K562 (cell line): ENCODE measurements around the gene SH3BGR. TPM values are rescaled to one million over a fixed set of nuclear protein-coding genes. Genes with fewer than 3 reads are reported as not detected.

Source experiments
- CEBPG ChIP-seq, 3 experiments: fragments of 200-800 bp in 1 of 3; sonication (Bioruptor generic) in 1 of 3; sonication (generic) in 1 of 3; formaldehyde crosslinking in 1 of 3; IDR thresholded peaks in 2 of 3; conservative IDR thresholded peaks in 1 of 3; 2 replicates each; pipeline versions ENCODE4 v1.6.1 to v1.8.0; 2016 to 2022; ENCODE audit warnings: missing compliant biosample characterization in 2 of 3, missing genetic modification characterization in 2 of 3, mild to moderate bottlenecking in 1 of 3, missing genetic modification reagents in 1 of 3
- FOXP1 ChIP-seq: sonication (generic); formaldehyde crosslinking; IDR thresholded peaks from 2 replicates; pipeline ENCODE4 v1.8.0; 2022; ENCODE audit warnings: mild to moderate bottlenecking, missing genetic modification reagents
- HMG20B ChIP-seq: fragments of 250-450 bp; sonication (Bioruptor Pico); IDR thresholded peaks from 2 replicates; pipeline ENCODE4 v1.5.0; 2021; ENCODE audit warnings: mild to moderate bottlenecking
- RNF2 ChIP-seq: sonication (generic); IDR thresholded peaks from 2 replicates; pipeline ENCODE4 v1.6.1; 2016
- ZNF217 ChIP-seq: sonication (generic); formaldehyde crosslinking; IDR thresholded peaks from 2 replicates; pipeline ENCODE4 v1.8.0; 2022; ENCODE audit warnings: mild to moderate bottlenecking, missing genetic modification reagents
- polyA plus RNA-seq, 8 experiments: library from polyadenylated mRNA; depleted of rRNA in 4 of 8; stranded (reverse) in 5 of 8; unstranded in 3 of 8; fragments of >200 nt; fragmentation: Nextera tagmentation in 2 of 8; fragmentation: Illumina TruSeq in 1 of 8; extraction: Ambion mirVana in 2 of 8; extraction: Trizol in 1 of 8; gene quantifications; 2 replicates each; pipeline versions ENCODE4 v1.2.1 to v1.2.3, GENCODE V29; 2011 to 2014; ENCODE audit warnings: inconsistent platforms in 1 of 8, missing spikeins in 1 of 8
- total RNA-seq, 7 experiments: library from RNA; depleted of rRNA in 6 of 7; stranded (reverse); fragments of >200 nt in 6 of 7; fragmentation: Illumina TruSeq in 2 of 7; extraction: Trizol in 2 of 7; gene quantifications; 2 replicates each; pipeline versions ENCODE4 v1.2.1 to v1.2.3, GENCODE V29; 2011 to 2021; ENCODE audit warnings: low replicate concordance in 1 of 7
- TF ChIP-seq, protein P1 (sequence below): fragments of 450-650 bp; IDR thresholded peaks from 2 replicates; pipeline ENCODE4 v1.6.1; 2017; ENCODE audit warnings: antibody characterized with exemption, mild to moderate bottlenecking
- TF ChIP-seq, protein P2 (sequence below): fragments of 450-650 bp; formaldehyde crosslinking; IDR thresholded peaks from 2 replicates; pipeline ENCODE4 v1.4.0; 2022; ENCODE audit warnings: missing genetic modification characterization
- TF ChIP-seq, protein P3 (sequence below): fragments of 450-650 bp; IDR thresholded peaks from 2 replicates; pipeline ENCODE4 v1.6.1; 2017; ENCODE audit warnings: mild to moderate bottlenecking, moderate library complexity
- TF ChIP-seq, protein P4 (sequence below), 2 experiments: fragments of 450-650 bp; IDR thresholded peaks; 2 replicates each; pipeline ENCODE4 v1.6.1; 2016; ENCODE audit warnings: mild to moderate bottlenecking in 2 of 2, borderline replicate concordance in 1 of 2, low read depth in 1 of 2, moderate library complexity in 1 of 2

The SH3BGR gene
- total and polyA plus RNA-seq, 9 of the 15 experiments (the other 6 are each of a cell fraction or from before 2014, with no cell fraction given): 6.6 to 42.9 (median 25.6) TPM

DNA sequence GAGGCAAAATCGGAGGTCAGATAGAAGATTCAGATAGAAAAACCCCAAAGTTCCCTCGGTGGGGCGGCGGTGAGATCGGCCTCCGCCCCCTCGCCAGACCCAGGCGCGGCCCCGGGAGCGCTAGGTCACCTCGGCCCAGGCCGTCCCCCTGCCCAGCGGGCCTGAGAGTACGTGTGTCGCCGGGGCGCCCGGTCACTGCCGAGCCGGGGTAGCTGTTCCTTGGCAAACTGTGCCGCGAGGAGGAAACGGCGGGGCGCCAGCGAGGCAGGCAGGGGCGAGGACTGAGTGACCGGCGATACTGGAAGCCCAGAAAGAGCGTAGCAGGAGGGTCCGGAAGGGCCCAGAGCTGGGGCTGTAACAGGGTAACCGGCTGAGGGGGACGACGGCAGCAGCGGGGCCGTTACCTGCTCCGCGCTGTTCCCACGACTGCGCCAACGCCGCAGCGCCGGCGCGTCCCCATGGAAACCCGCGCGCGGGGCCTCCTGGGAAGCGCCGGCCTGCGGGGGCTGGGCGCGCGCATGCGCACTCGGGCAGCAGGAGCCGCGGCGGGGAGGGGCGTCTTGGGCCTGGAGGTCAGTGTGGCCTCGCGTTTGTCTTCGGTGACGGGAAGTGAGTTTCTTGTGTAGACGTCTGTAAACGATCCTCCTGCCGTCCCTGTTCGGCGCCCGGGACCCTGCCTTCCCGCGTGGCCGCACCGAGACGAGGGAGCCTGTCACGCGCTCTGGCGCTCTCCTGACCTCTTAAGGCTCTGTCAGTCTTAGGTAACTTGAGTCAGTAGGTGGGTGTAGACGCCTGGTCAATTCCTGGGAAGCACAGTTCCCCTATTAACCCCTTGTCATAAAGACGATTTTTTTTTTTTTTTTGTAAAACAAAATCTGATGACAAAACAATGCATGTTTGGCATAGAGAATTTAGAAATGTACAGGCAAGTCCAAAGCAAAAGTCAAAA lies 6.2 kb upstream of the SH3BGR start, which contains the start of gene LCA5L (continued):
- TF ChIP-seq, protein P1, sequence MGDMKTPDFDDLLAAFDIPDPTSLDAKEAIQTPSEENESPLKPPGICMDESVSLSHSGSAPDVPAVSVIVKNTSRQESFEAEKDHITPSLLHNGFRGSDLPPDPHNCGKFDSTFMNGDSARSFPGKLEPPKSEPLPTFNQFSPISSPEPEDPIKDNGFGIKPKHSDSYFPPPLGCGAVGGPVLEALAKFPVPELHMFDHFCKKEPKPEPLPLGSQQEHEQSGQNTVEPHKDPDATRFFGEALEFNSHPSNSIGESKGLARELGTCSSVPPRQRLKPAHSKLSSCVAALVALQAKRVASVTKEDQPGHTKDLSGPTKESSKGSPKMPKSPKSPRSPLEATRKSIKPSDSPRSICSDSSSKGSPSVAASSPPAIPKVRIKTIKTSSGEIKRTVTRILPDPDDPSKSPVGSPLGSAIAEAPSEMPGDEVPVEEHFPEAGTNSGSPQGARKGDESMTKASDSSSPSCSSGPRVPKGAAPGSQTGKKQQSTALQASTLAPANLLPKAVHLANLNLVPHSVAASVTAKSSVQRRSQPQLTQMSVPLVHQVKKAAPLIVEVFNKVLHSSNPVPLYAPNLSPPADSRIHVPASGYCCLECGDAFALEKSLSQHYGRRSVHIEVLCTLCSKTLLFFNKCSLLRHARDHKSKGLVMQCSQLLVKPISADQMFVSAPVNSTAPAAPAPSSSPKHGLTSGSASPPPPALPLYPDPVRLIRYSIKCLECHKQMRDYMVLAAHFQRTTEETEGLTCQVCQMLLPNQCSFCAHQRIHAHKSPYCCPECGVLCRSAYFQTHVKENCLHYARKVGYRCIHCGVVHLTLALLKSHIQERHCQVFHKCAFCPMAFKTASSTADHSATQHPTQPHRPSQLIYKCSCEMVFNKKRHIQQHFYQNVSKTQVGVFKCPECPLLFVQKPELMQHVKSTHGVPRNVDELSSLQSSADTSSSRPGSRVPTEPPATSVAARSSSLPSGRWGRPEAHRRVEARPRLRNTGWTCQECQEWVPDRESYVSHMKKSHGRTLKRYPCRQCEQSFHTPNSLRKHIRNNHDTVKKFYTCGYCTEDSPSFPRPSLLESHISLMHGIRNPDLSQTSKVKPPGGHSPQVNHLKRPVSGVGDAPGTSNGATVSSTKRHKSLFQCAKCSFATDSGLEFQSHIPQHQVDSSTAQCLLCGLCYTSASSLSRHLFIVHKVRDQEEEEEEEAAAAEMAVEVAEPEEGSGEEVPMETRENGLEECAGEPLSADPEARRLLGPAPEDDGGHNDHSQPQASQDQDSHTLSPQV: peak; percentile 95
- no peak for TF ChIP-seq CEBPG (CRISPR knock-in tag; IDR thresholded peaks at IDR 0.05)
- TF ChIP-seq CEBPG (tag; conservative IDR thresholded peaks at IDR 0.05 in 1 of 2, IDR thresholded peaks at IDR 0.05 in 1 of 2): no peak
- TF ChIP-seq, protein P2, sequence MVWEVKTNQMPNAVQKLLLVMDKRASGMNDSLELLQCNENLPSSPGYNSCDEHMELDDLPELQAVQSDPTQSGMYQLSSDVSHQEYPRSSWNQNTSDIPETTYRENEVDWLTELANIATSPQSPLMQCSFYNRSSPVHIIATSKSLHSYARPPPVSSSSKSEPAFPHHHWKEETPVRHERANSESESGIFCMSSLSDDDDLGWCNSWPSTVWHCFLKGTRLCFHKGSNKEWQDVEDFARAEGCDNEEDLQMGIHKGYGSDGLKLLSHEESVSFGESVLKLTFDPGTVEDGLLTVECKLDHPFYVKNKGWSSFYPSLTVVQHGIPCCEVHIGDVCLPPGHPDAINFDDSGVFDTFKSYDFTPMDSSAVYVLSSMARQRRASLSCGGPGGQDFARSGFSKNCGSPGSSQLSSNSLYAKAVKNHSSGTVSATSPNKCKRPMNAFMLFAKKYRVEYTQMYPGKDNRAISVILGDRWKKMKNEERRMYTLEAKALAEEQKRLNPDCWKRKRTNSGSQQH (CRISPR knock-in tag): no peak
- TF ChIP-seq HMG20B: no peak
- TF ChIP-seq FOXP1 (CRISPR knock-in tag): peak; percentile 86; the same call in 1 of the 2 replicates
- TF ChIP-seq, protein P3, sequence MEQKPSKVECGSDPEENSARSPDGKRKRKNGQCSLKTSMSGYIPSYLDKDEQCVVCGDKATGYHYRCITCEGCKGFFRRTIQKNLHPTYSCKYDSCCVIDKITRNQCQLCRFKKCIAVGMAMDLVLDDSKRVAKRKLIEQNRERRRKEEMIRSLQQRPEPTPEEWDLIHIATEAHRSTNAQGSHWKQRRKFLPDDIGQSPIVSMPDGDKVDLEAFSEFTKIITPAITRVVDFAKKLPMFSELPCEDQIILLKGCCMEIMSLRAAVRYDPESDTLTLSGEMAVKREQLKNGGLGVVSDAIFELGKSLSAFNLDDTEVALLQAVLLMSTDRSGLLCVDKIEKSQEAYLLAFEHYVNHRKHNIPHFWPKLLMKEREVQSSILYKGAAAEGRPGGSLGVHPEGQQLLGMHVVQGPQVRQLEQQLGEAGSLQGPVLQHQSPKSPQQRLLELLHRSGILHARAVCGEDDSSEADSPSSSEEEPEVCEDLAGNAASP: no peak
- TF ChIP-seq, protein P4, sequence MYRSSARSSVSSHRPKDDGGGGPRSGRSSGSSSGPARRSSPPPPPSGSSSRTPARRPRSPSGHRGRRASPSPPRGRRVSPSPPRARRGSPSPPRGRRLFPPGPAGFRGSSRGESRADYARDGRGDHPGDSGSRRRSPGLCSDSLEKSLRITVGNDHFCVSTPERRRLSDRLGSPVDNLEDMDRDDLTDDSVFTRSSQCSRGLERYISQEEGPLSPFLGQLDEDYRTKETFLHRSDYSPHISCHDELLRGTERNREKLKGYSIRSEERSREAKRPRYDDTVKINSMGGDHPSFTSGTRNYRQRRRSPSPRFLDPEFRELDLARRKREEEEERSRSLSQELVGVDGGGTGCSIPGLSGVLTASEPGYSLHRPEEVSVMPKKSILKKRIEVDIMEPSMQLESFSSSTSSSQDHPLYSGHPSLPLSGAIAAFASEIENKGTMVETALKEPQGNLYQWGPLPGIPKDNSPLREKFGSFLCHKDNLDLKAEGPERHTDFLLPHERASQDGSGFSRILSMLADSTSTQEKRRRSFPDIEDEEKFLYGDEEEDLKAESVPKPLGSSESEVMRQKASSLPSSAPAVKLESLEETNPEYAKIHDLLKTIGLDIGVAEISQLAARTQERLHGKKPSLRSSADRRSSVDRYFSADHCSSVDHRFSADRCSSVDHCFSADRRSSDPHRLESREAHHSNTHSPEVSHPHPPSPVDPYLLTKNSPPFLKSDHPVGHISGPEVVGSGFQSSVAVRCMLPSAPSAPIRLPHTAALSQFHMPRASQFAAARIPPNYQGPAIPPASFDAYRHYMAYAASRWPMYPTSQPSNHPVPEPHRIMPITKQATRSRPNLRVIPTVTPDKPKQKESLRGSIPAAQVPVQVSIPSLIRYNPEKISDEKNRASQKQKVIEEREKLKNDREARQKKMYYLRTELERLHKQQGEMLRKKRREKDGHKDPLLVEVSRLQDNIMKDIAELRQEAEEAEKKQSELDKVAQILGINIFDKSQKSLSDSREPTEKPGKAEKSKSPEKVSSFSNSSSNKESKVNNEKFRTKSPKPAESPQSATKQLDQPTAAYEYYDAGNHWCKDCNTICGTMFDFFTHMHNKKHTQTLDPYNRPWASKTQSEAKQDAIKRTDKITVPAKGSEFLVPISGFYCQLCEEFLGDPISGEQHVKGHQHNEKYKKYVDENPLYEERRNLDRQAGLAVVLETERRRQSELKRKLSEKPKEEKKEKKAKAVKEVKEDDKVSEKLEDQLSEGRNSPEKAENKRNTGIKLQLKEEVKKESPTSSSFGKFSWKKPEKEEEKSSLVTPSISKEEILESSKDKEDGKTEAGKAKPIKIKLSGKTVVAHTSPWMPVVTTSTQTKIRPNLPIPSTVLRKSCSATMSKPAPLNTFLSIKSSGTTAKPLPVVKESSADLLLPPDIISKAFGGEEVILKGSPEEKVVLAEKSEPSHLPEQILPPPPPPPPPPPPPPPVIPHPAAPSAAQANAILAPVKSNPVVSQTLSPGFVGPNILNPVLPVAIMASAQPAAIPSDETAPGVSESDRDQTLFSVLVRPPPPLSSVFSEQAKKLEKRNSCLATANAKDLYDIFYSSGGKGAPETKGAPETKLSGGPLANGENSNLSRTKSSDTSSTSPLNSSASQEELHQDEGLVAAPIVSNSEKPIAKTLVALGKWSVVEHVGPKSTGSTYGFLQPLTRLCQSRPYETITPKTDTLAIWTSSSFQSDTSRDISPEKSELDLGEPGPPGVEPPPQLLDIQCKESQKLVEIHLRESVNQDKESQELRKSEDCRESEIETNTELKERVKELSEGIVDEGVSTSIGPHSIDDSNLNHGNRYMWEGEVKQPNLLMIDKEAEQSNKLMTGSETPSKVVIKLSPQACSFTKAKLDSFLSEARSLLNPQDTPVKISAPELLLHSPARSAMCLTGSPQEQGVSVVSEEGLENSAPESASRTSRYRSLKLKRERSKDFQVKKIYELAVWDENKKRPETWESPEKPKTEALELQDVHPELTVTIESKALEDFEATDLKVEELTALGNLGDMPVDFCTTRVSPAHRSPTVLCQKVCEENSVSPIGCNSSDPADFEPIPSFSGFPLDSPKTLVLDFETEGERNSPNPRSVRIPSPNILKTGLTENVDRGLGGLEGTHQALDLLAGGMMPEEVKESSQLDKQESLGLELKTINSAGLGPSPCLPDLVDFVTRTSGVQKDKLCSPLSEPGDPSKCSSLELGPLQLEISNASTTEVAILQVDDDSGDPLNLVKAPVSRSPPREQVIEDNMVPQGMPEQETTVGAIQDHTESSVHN (IDR thresholded peaks at IDR 0.05; ENCODE audit: borderline replicate concordance in 1 of 2, low read depth in 1 of 2): no peak
- peak; percentile 65 for TF ChIP-seq RNF2
- no peak for TF ChIP-seq ZNF217 (CRISPR knock-in tag)
